GM10266 (cell line): ENCODE data around the gene PLAC8.
"Not testable (repeated sequence)": the region's sequence is repeated elsewhere in the genome, so short reads cannot be mapped to it uniquely, and the experiment has no call there.

Experiments
- DNase-seq: peaks from one replicate; pipeline ENCODE4 v3.0.0; 2012; ENCODE audit errors: extremely low spot score
- TF ChIP-seq, protein P1 (sequence below): IDR thresholded peaks from 2 replicates; pipeline ENCODE4 v1.5.1; 2012; ENCODE audit warnings: mild to moderate bottlenecking, low read depth; ENCODE audit not compliant: control insufficient read depth, insufficient read depth; ENCODE audit errors: missing control alignments

The PLAC8 gene

DNA sequence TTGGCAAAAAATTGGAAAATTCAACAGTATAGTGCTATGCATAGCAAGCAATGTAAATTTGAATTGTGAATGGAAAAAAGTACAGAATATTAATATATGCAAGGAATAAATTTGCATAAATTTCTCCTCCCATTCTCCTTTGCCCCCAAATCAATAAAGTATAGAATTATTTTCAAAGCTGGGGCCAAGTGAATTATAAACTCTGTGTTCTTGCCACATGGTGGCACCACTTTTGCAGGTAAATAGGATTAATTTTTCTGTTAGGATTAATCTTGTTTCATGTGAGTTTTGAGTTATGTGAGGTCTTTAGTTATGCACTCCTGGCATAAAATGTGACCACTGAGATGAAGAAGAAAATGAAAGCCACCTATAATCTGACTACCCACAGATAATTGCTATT, 59.6 kb downstream of the PLAC8 start:
- peak; percentile 12 for DNase-seq
- TF ChIP-seq, protein P1, sequence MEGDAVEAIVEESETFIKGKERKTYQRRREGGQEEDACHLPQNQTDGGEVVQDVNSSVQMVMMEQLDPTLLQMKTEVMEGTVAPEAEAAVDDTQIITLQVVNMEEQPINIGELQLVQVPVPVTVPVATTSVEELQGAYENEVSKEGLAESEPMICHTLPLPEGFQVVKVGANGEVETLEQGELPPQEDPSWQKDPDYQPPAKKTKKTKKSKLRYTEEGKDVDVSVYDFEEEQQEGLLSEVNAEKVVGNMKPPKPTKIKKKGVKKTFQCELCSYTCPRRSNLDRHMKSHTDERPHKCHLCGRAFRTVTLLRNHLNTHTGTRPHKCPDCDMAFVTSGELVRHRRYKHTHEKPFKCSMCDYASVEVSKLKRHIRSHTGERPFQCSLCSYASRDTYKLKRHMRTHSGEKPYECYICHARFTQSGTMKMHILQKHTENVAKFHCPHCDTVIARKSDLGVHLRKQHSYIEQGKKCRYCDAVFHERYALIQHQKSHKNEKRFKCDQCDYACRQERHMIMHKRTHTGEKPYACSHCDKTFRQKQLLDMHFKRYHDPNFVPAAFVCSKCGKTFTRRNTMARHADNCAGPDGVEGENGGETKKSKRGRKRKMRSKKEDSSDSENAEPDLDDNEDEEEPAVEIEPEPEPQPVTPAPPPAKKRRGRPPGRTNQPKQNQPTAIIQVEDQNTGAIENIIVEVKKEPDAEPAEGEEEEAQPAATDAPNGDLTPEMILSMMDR, result peak; percentile 34

DNA sequence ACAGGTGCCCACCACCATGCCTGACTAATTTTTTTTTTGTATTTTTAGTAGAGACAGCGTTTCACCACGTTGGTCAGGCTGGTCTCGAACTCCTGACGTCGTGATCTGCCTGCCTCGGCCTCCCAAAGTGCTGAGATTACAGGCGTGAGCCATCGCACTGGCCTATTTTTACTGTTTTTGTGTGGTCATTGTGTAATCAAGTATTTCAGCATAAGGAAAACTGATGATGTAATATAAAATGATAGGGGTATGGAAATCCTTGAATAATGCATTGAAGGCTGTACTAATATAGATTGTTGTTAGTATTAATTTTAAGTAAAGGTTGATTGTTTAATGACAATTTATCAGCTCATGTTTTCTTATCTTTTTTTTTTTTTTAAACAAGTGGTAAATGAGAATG, 65.7 kb downstream of the PLAC8 start:
- not testable (repeated sequence) for DNase-seq

DNA sequence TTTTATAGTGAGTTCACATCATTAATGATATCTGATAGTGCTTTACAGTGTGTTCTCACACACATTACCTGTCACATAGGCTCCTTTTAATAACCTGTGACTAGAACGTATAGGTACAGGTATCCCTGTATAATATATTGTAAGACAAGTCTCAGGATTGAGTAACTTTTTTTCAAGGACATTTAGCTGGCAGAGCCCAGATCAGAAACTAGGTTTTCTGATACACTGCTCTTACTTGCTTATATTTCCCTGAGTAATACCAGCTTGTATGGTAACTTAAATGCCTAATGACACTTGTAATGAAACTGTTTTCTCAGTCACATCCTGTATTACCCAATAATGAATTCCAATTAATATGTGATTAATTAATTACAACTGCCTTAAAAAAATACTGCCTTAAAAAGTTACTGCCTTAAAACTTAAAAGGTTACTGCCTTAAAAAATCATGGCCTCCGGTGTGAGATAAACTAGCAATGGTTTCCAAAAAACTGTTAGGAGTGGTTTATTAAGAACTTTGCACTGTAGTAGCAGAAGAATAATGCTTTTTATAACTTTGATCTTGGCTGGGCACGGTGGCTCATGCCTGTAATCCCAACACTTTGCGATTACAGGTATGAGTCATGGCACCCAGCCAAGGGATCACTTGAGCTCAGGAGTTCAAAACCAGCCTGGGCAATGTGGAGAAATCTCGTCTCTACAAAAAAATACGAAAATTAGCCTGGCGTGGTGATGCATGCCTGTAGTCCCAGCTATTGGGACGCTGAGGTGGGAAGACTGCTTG, 67.6 kb downstream of the PLAC8 start:
- DNase-seq, result no peak
- TF ChIP-seq, protein P1, result no peak

DNA sequence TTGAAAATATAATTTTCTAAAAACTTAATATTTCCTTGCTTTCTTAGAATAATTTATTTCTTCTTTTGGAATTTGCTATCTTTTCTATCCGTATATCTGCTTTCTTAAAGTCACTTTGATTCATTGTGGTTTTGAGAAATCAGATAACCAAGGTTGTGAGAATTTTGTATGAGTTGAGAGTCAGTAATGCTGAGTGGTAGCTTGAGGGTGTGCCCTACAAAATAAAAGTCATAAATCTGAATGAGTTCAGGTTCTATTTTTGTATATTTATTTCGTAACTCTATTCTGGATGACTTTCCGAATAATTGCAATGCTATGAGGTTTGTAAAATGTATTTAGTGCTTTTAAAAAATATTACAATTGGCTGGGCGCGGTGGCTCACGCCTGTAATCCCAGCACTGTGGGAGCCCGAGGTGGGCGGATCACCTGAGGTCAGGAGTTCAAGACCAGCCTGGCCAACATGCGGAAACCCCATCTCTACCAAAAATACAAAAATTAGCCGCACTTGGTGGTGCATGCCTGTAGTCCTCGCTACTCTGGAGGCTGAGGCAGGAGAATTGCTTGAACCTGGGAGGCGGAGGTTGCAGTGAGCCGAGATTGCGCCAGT, 70.6 kb downstream of the PLAC8 start:
- DNase-seq, result no peak
- TF ChIP-seq, protein P1, result no peak

DNA sequence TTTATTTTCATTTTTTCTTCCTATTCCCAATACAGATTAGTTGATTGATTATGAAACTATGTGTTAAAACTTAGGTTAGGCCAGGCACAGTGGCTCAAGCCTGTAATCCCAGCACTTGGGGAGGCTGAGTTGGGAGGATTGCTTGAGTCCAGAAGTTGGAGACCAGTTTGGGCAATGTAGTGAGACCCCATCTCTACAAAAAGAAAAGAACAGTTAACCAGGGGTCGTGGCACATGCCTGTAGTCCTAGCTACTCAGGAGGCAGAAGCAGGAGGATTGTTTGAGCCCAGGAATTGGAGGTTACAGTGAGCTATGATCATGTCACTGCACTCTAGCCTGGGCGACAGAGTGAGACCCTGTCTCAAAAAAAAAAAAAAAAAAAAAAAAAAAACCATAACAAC, 71.4 kb downstream of the PLAC8 start:
- DNase-seq, result not testable (repeated sequence)

DNA sequence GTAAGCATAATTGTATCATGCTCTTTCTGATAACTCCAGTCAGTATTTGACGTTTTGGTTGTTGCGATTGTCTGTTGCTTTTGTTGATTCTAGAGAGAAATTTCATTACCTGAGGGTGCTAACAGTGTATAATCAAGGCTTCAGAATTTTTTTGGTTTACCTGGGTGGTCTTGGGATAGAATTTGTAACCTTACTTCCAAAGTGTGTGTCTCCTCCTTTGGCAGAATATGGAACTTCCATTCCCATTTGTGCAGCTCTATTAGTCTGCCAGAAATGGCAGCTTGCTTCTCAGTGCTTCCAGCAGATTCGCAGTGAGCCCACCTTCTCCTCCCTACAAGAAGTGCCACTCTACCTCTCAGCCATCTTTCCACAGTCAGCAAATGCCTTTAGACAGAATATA, 74.3 kb downstream of the PLAC8 start:
- TF ChIP-seq, protein P1, result no peak
- DNase-seq, result no peak
